Activated naive CD4-positive, alpha-beta T cell treated with Interleukin-2 at 50 U/mL for 16 hours (primary cell): Measurements from ENCODE around the gene TH.

Source experiments
- DNase-seq: peaks from one replicate; pipeline ENCODE4 v3.0.0-alpha.2; 2020

Gene TH

DNA sequence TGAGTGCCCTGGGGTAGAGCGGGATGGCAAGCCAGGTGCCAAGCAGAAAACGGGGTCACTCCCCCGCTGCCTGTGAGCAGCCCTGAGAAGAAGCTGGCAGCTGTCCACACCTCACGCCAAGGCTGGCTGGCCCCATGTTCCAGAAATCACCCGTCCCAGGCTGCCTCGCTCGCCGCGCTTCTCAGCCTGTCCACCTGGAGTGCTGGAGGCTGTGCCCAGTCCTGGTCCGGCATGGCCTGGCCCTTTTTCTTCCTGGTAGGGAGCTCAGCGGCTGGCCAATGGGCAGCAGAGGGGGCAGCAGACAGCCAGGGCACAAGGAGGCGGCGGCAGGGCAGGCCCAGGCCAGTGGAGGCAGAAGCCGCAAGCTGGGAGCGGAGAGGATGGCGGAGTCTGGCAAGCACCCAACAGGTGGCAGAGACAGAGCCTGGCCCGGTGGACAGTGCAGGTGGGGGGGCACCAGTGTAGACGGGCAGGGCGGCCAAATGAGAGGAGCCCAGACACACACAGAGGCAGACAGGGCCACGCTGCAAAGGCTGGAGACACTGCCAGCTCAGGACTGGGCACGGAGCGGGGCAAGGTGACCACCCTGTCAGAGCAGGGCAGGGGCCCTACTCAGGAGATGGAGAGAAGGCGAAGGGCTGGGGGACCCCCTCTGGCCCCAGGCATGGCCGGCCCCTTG lies 37.2 kb upstream of the TH start:
- no peak for DNase-seq

DNA sequence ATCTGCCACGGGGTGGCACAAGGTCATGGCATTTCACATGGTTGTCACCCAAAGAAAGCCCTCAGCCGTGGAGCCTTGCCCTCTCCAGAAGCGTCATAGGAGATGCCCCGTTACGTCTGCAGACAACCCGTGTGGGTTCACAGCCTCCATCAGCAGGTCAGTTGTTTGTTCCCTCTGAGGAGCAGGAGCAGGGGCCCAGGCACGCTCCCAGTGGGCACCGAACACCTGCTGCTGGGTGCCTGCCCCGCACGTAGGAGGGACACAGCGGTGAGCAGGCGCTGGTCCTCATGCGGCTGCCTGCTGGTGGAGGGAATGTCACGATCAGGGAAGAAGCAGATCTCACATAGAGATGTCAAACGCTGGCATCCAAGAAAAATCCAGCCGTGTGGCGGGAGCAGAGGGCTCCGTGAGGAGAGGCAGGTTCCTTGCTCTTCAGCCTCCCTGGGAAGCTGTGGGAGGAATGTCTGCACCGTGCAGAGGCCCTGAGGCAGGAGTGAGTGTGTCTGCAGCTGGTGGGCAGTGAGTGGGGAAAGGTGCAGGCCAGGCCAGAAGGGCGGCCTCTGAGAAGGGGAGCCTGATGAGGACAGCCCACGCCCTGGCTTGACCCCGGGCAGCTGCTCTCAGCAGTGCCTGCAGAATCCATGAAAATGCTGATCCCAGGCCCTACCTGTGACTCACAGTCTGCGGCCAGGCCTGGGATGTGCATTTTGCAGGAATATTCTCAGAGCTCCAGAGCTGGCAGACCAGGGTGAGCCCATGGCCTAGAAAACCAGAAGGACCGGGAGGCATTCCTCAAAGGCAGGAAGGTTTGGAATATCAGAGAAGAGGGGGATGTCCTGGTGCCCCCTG lies 36.4 kb upstream of the TH start:
- DNase-seq: no peak

- DNase-seq: no peak
Measured at GRCh38 chr11:2207212-2207611, 35.6 kb upstream of the TH start.

DNA sequence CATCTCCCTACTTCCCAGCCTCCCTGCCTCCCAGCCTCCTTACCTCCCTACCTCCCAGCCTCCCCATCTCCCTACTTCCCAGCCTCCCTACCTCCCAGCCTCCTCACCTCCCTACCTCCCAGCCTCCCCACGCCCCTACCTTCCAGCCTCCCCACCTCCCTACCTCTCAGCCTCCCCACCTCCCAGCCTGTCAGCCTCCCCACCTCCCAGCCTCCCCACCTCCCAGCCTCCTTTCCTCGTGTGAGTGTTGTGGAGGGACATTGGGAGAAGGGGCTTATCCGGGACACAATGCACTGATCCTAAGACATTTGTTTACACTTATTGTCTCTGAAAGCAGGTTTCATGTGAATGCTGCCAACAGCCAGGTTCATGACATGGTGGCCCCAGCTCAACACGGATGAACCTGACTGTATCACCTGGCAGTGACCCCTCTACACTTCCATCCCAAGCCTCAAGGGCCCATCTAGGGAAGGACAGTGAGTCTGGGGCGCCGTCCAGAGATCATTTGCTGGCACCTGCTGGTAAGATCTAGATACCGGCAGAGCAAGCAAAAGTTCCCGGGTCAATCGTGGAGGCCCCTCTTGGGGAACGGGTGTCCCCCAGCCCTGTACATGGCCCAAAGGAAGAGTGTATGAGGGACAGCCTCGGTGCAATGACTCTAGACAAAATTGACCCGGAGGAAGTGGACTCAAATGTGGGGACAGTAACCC lies 34.5 kb upstream of the TH start:
- DNase-seq: no peak

DNA sequence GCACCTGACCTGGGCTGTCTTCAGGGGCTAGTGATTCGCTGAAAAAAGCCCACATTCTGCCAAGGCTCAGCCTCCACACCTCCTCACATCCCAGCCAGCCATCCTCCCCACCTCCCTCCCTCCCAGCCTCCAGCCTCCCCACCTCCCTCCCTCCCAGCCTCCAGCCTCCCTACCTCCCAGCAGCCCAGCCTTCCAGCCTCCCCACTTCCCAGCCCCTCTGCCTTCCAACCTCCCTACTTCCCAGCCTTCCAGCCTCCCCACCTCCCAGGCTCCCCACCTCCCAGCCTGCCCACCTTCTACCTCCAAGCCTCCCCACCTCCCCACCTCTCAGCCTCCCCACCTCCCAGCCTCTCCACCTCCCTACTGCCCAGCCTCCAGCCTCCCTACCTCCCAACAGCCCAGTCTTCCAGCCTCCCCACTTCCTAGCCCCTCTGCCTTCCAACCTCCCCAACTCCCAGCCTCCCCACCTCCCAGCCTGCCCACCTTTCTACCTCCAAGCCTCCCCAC lies 33.7 kb upstream of the TH start:
- no peak for DNase-seq

DNA sequence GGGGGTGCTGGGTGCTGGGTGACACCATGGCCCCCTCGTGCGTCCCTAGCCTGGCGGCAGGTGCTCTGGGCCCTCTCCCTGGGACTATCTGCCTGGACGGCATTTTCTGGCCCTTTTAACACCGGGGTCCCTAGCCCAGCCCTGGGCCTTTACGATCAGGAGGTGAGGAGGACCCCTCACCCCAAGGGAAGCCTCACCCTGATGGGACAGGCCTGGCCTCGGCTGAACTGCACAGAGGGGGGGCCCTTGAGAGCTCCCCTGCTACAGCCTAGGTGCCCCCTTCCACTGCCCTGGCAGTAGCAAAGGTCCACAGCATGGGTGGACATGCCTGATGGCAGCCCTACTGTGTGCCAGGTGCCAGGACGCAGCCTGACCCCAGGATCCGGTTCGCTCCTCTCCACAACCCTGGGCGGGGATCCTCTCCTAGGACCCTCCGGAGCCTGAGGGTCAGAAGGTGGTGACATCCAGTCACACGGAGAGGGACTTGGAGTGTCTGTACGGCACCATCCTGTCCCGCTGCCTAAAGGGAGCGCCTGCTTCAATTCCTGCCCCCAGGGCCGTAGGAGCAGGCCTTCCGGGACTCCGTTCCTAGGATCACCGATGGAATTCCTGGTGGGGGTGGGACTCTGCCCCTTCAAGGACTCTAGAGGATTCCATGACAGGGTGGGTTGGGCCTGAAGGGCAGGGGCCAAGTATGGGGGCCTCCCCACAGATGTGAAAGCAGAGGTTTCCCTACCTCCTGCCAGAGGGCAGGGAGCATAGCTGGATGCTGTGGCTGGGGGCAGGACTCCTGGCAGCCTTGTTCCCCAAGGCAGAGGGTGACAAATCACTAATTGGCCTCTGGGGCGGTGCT lies 33.0 kb upstream of the TH start:
- DNase-seq: no peak

DNA sequence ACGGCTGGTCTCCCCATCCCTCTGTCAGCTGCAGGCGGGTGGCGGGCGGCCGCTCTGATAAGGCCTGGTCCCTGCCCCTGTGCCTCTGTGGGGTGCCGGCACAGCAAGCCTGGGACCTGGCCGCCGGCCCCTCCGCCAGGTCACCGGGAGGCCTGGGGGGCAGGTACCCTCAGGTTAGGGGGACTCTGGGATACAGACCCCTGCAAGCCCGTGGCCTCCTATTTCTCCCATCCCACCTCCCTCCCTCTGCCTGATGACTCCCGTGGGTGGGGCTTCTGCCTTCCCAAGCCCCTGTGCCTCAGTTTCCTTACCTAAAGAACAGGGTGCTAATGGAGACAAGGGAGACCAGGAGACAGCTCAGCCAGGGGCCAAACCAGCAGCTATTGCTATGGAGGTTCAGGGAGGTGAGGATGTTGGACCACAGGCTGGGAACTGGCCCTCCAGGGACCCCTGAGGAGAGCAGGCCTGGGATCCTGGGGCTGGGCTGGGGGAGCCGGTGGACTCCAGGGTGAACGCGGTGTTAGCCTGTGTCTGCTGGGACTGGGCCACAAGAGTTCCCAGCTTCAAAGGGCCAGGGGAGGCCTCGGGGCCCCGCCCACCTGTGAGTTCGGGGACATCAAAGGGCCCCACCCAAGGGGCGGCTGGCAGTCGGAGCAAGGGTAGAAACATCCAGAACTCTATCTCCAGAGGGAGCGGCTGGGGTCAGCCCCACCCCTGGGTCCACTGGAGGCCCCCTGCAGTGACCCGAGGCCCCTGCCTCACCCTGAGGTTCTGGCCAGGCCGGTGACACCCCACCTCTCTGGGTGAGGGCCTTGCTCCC lies 32.0 kb upstream of the TH start:
- no peak for DNase-seq

DNA sequence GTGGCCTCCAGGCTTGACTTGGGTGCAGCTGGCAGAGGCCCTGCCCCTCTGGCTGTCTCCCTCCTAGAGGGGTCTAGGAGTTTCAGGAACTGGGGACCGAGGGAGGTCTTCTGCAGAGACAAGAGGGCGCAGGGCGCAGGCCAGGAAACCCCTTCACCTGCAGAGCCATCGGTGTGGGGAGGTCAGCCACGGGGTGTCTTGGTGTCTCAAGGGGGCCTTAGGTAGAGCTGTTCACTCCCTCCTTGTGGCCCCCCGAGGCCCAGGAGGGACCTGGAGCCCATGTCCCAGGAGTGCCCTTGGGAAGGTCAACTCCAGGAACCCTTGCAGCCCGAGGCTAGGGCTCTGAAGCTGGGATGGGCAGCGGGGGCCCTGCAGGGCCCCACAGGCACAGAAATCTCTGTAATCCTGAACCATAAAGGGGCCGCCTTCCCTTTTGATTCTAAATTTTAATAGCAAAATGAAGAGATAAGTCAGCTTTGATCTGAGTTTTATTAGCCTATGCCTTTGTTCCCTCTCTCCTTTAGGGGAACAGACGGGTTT lies 31.4 kb upstream of the TH start:
- DNase-seq: no peak

DNA sequence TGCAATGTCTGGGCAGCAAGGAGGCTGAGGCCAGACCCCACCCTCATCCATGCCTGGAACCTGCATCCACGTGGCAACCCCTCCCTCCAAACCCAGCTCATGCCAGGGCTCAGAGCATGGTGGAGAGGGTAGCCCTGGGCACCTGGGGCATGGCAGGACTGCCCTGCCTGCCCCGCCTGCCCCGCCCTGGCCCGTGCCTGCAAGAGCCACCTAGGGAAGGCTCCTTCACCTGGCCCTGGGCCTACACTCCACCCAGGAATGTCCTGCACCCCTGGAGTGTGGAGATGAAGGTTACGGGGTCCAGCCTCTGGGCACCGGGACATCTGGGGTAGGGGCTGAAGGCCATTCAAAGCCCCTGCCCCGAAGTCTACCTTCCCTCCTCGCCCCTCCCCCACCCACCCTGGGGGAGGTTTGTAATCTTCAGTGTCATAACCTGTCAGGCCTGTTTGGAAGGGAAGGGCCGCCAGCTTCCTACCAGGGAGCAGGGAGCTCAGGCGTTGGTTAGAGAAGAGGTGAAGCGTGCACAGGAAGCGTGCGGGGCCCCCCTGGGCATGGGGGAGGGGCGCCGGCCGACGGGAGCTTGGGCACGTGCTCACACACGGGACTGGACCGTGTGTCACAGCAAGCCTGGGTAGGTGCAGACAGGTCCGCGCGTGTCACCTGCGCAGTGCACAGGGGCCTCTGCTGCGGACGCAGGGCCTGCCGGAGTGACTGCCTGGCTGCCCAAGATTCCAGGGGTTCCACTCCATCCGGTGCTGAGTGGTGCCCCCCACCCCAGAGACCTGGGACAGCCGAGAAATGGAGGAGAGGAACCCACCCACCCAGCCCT lies 30.7 kb upstream of the TH start:
- no peak for DNase-seq

DNA sequence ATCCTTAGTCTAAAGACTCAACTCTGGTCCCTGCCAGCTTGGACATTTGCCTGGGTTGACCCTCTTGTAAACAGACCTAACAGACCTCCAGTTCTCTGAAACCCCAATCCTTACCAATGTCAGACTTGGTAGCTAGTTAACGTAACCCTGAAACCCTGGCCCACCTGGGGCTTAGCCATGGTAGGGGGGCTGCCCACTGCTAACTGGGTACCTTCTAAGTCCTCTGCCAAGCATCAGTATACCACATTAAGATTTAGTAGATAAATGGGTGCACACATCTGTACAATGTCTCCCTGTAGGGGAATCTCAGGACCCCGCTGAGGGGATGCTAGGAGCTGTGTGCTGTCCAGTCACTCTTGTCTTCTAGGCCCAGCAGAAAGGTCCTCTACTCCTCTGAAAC lies 29.9 kb upstream of the TH start:
- no peak for DNase-seq

DNA sequence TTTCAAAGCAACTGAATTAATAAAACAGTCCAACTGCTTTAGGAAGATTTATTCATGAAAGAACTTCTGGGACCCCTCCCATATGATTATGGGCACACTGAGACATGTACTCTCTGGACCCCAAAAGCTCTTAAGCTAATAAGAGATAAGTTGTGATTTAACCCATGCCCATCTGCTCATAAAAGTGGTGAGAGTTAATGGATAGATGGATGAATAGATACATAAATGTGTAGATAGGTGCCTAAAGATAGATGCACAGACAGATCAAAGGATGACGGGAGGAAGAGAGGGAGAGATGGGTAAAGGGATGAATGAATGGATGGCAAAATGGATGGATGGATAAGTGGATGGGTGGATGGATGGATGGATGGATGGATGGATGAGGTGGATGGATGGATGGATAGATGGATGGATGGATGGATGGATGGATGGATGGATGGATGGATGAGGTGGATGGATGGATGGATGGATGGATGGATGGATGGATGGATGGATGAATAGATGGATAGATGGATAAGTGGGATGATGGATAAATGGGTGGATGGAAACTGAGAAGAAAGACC lies 29.4 kb upstream of the TH start:
- no peak for DNase-seq

DNA sequence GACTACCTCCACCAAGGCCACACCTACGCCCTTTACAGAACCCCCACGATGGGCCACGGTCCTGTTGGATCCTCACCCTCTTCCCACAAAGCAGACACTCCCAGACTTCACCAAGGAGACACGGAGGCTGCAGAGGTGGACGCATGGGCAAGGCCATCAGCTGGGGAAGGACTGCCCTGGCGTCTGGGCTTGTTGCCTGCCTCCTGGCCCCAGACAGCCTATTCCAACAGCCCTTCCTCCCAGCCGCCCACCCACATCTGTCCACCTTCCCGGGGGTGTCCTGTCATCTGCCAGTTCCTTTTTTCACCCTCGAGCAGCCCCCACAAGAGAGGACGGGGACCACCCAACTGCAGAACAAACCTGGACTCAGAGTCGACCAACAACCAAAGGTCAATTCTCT lies 28.9 kb upstream of the TH start:
- no peak for DNase-seq

DNA sequence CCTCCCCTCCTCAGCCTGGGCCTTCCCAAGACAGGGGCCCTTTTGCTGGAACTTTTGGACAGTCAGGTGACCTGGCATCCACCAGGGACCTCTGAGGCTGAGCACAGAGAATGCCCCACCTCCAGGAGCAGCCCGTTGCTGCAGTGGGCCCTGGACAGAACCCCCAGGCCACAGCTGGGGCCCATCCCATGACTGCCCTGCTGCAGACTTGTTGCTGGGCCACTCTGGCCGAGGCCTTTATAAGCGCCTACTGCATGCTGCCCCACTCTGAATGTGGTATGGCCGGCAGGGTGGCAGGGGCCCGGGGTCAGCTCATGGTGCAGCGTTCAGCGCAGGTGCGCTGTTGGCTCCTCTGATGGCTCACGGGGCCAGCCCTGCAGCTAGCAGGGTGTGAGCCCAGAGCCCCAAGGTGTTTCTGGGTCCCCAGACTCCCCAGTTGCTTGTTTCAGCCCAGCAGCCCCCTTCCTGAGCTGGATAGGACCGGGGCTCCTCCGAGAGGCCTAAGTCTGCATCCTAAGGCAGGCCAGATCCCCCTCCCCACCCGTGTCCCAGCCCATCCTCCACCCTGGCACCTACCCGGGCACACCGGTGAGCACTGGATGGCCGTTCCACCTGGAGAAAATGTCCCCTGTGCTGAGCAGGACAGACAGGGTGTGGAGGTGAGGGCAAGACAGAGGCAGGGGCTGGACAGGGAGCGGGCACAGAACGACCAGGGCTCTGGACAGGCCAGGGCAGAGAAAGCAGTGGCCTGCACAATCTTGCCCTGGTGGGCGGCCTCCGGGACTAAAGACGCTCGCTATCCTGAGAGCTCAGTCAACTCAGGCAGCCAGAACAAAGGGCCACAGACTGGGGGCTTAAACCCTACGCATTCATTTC lies 28.1 kb upstream of the TH start:
- DNase-seq: no peak

- no peak for DNase-seq
Measured at GRCh38 chr11:2198621-2199365, 27.2 kb upstream of the TH start.

GRCh38 chr11:2197771-2198520 lies 26.3 kb upstream of the TH start:
- no peak for DNase-seq

- peak; percentile 74 for DNase-seq
Measured at GRCh38 chr11:2196970-2197770, 25.6 kb upstream of the TH start.

DNA sequence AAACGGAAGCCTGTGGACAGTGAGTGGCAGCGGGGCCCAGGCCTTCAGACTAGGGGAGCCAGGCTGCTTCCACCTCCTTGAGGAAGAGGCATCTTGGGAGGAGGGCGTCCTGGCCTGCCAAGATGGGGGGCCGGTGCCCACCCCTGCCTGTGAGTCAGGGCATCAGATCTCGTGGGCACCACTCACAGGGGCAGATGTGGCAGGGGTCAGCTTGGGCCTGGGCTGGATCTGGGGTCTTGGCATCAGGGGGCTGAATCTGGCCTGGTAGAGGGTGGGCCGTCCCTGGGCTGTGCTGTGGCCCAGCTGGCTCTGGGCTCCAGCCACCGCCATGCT lies 24.1 kb upstream of the TH start:
- no peak for DNase-seq
